Measurements from ENCODE around the gene FRMPD4. TPM values are rescaled to one million over a fixed set of nuclear protein-coding genes. Genes with fewer than 3 reads are reported as not detected.

The FRMPD4 gene
- total RNA-seq, 4 donors from 2014 or later, result not detected

DNA sequence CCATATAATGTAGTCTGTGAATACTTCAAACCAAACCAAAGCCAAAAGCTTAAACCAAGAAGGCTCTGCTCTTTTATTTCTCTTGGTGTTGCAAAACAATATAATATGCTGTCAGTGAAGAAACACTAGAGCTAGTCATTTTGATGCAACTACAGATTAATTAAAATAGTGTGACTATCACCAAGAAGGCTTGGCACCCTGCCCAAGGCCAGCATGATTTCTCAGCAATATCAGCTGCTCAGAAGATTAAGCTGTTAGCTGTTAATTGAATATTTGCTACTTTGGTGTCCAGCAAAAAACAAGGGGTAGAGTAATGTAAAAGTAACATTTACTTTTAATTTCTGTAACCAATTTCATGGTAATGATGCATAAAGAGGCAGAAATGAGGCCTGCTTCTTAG is 548.1 kb downstream of the FRMPD4 start:
- no peaks in the 10 kb centered on the region for H3K36me3 ChIP-seq
- intact Hi-C loops (cut with DNase I), result no loop called here
- no peak overlapping the region for H3K27ac ChIP-seq
- H3K27me3 ChIP-seq, result no peaks in the 10 kb centered on the region
- no peaks in the 10 kb centered on the region for H3K4me1 ChIP-seq
- TF ChIP-seq, protein P1, sequence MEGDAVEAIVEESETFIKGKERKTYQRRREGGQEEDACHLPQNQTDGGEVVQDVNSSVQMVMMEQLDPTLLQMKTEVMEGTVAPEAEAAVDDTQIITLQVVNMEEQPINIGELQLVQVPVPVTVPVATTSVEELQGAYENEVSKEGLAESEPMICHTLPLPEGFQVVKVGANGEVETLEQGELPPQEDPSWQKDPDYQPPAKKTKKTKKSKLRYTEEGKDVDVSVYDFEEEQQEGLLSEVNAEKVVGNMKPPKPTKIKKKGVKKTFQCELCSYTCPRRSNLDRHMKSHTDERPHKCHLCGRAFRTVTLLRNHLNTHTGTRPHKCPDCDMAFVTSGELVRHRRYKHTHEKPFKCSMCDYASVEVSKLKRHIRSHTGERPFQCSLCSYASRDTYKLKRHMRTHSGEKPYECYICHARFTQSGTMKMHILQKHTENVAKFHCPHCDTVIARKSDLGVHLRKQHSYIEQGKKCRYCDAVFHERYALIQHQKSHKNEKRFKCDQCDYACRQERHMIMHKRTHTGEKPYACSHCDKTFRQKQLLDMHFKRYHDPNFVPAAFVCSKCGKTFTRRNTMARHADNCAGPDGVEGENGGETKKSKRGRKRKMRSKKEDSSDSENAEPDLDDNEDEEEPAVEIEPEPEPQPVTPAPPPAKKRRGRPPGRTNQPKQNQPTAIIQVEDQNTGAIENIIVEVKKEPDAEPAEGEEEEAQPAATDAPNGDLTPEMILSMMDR (IDR thresholded peaks at IDR 0.05), result no peak
- no peak for TF ChIP-seq POLR2A (IDR thresholded peaks at IDR 0.05)
- H3K4me3 ChIP-seq (replicated peaks in 1 of 3), result no peak overlapping the region
- H3K9me3 ChIP-seq, result no peaks in the 10 kb centered on the region
- DNase-seq, result no peak

DNA sequence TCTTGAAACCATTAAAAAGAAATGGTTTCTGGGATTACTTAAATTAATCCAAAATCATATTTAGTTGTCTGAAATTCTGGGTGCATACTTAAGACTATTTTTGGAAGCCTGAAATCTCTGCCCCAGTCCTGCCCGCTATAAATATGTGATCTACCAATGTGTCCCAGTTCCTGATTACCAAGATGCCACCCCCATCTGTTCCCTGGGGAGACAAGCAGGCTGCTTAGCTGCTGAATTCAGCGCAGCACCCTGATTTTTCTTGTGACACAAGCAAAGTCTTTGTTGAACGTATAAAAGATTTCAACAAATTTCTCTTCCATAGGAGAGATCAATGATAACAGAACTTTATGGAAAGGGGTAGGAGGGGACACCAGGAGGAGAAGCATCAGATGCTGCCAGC is 552.4 kb downstream of the FRMPD4 start:
- intact Hi-C loops (cut with DNase I), result no loop called here
- H3K4me3 ChIP-seq (replicated peaks in 1 of 3), result no peak overlapping the region
- WGBS, 2 donors, result 91 to 93% methylated on average over 3 of the region's 3 CpGs
- no peaks in the 10 kb centered on the region for H3K27me3 ChIP-seq
- no peaks in the 10 kb centered on the region for H3K9me3 ChIP-seq
- DNase-seq, result no peak
- no peaks in the 10 kb centered on the region for H3K4me1 ChIP-seq
- no peaks in the 10 kb centered on the region for H3K36me3 ChIP-seq
- TF ChIP-seq, protein P1 (IDR thresholded peaks at IDR 0.05), result no peak
- TF ChIP-seq POLR2A (IDR thresholded peaks at IDR 0.05), result no peak
- no peak overlapping the region for H3K27ac ChIP-seq

DNA sequence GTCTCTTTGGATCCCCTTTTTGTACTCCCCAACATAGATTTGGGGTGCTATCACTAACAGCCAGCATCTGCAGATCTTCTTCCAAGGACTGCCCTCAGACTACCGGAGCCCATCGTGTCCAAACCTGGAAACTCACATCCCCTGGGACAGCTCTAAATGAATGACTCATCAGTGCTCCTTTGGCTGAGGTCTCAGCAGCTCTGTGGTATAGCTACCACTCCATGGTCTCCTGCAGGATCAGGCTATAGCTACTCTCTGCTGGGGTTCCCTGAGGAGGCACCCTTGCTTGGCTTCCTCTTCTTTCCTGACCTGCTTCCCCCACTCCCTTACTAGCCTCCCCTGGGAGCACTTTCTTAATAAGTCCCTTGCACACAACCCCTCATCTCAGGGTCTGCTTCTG is 555.5 kb downstream of the FRMPD4 start:
- Histone ChIP-seq H3K27ac (no peak overlapping the region), H3K27me3 (no peaks in the 10 kb centered on the region), H3K4me3 (replicated peaks in 1 of 3) (no peak overlapping the region), H3K9me3 (no peaks in the 10 kb centered on the region), H3K36me3 (no peaks in the 10 kb centered on the region), H3K4me1 (no peaks in the 10 kb centered on the region)
- TF ChIP-seq, protein P1 (IDR thresholded peaks at IDR 0.05), result no peak
- no peak for TF ChIP-seq POLR2A (IDR thresholded peaks at IDR 0.05)
- DNase-seq, result no peak
- intact Hi-C loops (cut with DNase I), result no loop called here
- WGBS, 2 donors, result 81 to 92% methylated on average over 2 of the region's 2 CpGs

DNA sequence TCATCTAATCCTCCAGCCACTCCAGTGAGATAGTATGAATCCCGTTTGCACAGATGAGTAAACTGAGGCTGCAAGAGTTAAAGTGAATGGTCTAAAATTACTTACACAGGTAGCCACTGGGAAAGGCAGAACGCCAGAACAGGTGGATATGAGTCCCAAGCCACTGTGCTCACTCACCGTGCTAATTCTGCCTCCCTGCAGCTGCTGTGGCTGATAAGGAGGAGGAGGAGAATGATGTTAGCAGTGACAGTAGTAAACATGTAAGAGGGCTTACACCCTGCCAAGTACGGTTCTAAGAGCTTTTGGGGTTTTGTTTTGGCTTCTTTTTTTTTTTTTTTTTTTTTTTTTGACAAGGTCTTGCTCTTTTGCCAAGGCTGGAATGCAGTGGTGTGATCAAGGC is 562.5 kb downstream of the FRMPD4 start:
- no peak overlapping the region for H3K27ac ChIP-seq
- no peak for DNase-seq
- H3K27me3 ChIP-seq, result no peaks in the 10 kb centered on the region
- no peak overlapping the region for H3K4me3 ChIP-seq (replicated peaks in 1 of 3)
- TF ChIP-seq, protein P1 (IDR thresholded peaks at IDR 0.05), result no peak
- TF ChIP-seq POLR2A (IDR thresholded peaks at IDR 0.05), result no peak
- H3K36me3 ChIP-seq, result no peaks in the 10 kb centered on the region
- H3K9me3 ChIP-seq, result no peaks in the 10 kb centered on the region
- H3K4me1 ChIP-seq, result no peaks in the 10 kb centered on the region
- intact Hi-C loops (cut with DNase I), result no loop called here
- 54 to 56% methylated on average over 4 of the region's 4 CpGs for WGBS, 2 donors

DNA sequence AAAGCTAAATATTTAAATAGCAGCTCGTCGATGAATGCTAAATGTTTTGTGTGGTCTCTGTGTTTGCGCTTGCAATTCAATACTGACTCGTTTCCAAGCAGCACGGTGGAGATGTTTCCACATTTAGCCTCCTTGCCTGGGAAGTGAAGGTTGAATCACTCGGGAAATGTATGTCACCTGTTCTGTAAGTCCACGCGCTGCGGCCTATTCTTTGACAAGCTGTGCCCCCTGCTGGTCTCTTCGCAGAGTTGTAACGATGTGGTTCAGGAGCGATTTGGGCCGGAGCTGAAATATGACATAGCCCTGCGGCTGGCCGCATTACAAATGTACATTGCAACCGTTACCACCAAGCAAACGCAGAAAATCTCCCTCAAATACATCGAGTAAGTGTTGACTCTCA is 563.4 kb downstream of the FRMPD4 start:
- 19 to 20% methylated on average over 14 to 17 of the region's 18 CpGs for WGBS, 2 donors
- H3K27me3 ChIP-seq, result no peaks in the 10 kb centered on the region
- H3K9me3 ChIP-seq, result no peaks in the 10 kb centered on the region
- H3K27ac ChIP-seq, result no peak overlapping the region
- H3K4me1 ChIP-seq, result no peaks in the 10 kb centered on the region
- peak; percentile 12 to 16 for DNase-seq
- H3K4me3 ChIP-seq (replicated peaks in 1 of 3), result no peak overlapping the region
- intact Hi-C loops (cut with DNase I), result no loop called here
- no peaks in the 10 kb centered on the region for H3K36me3 ChIP-seq
- TF ChIP-seq, protein P1 (IDR thresholded peaks at IDR 0.05), result peak in 1 of 6 experiments; percentile 18
- TF ChIP-seq POLR2A (IDR thresholded peaks at IDR 0.05), result no peak
